Erythroblast (primary cell): Measurements from ENCODE around the gene ACAN.

ENCODE experiments used
- GATA1 ChIP-seq: IDR thresholded peaks from 2 replicates; pipeline ENCODE4 v1.6.1; 2011; ENCODE audit warnings: low read depth, mild to moderate bottlenecking, control low read depth, low read length, moderate library complexity
- POLR2A ChIP-seq: IDR thresholded peaks from 2 replicates; pipeline ENCODE4 v1.6.1; 2011; ENCODE audit warnings: mild to moderate bottlenecking, low read length

- no peak for TF ChIP-seq POLR2A
- TF ChIP-seq GATA1, result no peak
These were observed 98.4 kb downstream of the ACAN start for GRCh38 chr15:88901508-88902220.
